Skin epidermis (tissue), 12 donors: ENCODE measurements around the gene ZCCHC9.
"Not testable (repeated sequence)": the region's sequence is repeated elsewhere in the genome, so short reads cannot be mapped to it uniquely, and the experiment has no call there.

Source experiments
- H3K27ac ChIP-seq, 21 experiments: fragments of 200-600 bp; sonication (generic) in 11 of 21; one replicate each; pipeline ENCODE4 v1.5.0; 2020; ENCODE audit warnings: mild to moderate bottlenecking in 3 of 21, inconsistent platforms in 2 of 21, moderate library complexity in 2 of 21
- H3K4me3 ChIP-seq, 7 experiments: fragments of 200-600 bp; sonication (generic) in 2 of 7; one replicate each; pipeline ENCODE4 v1.5.0; 2020; ENCODE audit warnings: inconsistent platforms in 2 of 7, mild to moderate bottlenecking in 2 of 7, moderate library complexity in 1 of 7

Gene ZCCHC9

DNA sequence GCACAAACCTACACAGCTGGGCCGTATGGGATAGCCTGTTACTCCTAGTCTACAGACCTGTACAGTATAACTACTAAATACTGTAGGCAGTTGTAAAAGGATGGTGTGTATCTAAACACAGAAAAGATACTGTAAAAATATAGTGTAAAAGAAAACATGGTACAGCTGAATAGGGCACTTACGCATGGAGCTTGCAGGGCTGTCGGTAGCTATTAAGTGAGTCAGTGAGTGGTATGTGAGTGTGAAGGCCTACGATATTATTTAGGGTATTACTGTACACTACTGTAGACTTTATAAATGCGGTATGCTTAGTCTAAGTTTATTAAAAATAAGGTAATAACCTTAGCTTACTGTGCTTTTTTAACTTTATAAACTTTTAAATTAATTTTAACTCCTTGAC, 1.2 kb downstream of the ZCCHC9 start:
- Histone ChIP-seq H3K4me3 (peak overlapping the region in 3 of 7 experiments; percentile 70 to 97 (median 79)), H3K27ac (peak overlapping the region in 4 of 21 experiments; percentile 91 to 96 (median 92))

DNA sequence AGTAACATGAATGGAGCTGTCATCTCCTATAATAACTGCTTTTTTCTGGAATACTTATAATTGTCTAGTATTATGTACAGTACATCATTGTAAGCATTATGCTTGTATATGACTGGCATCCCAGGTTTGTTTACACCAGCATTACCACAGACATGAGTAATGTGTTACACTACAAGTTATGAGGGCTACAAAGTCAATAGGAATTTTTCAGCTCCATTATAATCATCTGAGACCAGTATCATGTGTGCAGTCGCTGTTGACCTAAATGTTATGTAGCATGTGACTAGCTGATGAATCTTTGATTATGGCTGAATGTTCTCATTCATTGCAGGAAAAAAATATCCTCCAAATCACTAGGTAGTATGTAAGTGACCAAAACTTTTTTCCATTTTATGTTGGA, 2.2 kb downstream of the ZCCHC9 start:
- no peak overlapping the region for H3K4me3 ChIP-seq
- no peak overlapping the region for H3K27ac ChIP-seq

DNA sequence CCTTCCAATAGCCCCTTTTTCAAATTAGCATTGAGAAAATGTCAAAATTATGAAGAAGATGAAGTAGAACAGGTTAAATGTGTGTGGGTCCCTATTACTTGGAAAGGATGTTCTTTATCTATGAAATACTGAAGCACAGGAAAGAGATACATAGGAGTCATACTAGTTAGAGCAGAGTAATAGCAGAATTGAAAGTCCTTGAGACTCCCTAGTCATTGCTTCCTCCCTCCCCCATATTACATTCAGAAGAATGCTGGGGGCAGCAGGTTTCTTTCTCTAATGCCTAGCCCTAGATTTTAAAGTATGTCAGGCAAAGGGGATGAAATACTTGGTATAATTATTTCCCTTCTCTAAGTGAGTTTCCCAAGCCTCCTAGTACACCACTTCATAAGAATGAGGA, 4.4 kb downstream of the ZCCHC9 start:
- no peak overlapping the region for H3K27ac ChIP-seq
- no peak overlapping the region for H3K4me3 ChIP-seq

DNA sequence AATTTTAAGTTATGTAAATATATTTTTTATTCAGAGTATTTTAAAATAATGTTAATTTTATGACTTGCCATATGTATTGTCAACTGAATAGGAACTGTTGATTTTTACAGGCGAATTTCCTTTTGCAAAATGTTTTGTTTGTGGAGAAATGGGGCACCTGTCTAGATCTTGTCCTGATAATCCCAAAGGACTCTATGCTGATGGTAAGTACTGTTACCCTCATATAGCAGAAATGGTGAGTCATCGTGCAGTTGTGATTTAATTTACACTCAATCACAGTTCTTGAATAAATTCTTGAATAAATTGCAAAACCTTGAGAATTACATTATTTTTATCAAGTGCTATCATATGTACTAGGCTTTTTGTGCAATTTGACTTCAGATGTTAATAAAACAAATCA, 7.4 kb downstream of the ZCCHC9 start:
- no peak overlapping the region for H3K27ac ChIP-seq
- H3K4me3 ChIP-seq: no peak overlapping the region

DNA sequence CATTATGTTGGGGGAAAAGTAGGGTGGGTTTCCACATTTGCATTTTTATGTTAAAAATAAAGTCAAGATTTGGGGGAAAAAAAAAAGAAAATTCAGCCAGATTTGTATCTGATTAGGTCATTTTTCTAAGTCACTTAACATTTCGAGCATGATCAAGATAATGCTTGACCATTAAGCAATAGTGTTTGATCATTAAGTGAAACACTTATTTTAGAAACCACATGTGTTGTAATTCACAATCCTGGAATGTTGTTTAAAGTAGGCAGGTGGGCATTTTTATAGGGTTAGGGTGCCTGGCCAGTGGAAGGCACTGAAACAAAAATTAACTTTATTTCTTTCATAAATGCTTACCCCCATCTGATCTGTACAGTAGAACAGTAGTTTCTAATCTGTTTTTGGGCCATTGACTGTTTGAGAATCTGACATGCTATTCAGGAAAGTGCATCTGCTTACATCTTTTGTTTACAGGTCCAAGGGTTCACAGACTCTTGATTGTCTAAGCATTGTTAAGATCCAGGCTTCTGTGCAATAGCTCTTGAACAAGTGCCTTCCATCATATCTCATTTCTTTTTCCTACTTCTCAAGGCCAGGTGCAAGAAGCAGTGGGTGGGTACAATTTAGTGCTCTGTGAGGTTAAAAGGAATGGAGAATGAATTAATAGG, 9.1 kb downstream of the ZCCHC9 start:
- Histone ChIP-seq H3K4me3 (no peak overlapping the region), H3K27ac (no peak overlapping the region)

DNA sequence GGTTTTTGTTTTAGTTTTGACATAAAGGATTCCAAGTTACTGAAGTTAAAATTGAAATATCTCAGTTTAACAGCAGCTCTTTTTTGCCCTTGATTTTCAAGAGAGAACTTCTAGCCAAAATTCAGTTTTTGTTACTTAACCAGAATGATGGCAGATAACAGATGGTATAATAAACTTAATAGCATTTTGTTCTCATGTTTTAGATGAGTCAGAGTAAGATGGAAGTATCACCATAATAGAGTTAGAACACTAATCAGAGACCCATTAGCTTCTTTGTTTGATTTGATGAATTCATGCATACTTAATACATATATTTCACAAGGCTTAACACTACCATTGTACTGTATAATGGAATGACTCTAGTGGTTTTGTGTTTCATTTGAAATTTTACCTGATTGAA, 11.9 kb downstream of the ZCCHC9 start:
- no peak overlapping the region for H3K27ac ChIP-seq
- no peak overlapping the region for H3K4me3 ChIP-seq

DNA sequence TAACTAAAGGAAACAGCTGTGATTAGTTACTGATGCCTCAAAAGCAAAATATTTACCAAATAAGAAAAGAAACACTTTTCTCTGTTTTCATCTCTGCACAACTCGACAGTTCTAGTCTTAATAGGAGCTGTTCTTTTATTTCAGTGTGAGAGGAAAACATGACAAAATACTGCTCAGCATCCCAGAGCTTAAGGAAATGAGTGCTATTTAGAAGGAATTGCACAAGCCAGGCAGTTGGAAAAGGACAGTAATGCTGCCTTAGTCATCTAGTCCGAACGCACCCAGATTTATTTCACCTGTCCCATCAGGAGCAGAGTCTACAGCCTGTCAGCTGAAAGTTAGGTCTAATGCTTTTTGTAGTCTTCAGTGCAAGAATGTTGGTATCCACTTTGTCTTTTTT, 12.3 kb downstream of the ZCCHC9 start:
- Histone ChIP-seq H3K4me3 (no peak overlapping the region), H3K27ac (no peak overlapping the region)

DNA sequence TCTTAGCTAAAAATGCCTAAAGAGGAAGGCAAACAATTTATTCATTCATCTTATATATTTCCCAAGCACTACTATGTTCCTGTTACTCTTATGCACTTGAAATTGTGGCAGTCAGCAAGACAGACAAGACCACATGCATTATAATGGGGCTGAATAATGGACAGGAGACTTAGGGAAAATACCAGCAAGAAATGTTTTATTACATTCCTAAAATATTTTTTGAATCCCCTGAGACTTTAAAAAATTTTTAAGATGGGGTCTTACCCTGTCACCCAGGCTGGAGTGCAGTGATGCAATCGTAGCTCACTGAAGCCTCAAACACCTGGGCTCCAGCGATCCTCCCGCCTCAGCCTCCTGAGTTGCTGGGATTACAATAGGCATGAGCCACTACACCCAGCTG, 13.2 kb downstream of the ZCCHC9 start:
- Histone ChIP-seq H3K27ac (no peak overlapping the region), H3K4me3 (no peak overlapping the region)

DNA sequence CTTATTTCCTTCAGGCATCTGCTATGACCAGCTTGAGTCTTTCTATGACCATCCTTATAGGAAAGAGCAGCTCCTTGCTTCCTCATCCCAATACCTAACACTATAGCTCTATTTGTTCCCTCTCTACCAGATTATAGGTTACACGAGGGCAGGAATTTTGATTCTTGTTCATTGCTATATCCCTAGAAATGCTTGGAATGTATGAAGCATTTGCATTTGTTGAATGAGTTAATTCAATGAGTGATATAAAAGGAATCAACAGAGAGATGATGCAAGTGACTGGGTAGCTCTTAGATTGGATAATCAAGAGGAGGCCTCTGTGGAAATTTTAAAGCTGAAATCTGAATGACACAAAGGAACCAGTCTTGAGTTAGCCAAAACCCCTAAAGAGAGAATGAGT, 13.9 kb downstream of the ZCCHC9 start:
- H3K27ac ChIP-seq: no peak overlapping the region
- no peak overlapping the region for H3K4me3 ChIP-seq

DNA sequence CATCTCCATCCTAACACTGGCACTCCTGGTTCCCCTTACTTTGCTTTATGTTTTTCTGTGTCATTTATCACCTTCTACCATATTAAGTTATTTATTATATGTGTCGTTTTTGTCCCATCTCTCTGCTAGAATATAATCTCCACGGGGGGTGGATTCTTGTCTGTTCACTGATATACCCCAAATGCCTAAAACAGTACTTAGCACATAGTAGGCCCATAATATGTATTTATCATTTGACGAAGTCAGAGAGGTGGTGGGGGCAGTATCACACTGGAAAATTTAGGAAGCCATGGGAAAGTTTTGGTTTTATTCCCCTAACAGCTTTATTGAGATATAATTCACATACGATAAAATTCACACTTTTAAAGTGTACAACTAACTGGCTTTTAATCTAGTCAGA, 14.4 kb downstream of the ZCCHC9 start:
- Histone ChIP-seq H3K4me3 (no peak overlapping the region), H3K27ac (no peak overlapping the region)

DNA sequence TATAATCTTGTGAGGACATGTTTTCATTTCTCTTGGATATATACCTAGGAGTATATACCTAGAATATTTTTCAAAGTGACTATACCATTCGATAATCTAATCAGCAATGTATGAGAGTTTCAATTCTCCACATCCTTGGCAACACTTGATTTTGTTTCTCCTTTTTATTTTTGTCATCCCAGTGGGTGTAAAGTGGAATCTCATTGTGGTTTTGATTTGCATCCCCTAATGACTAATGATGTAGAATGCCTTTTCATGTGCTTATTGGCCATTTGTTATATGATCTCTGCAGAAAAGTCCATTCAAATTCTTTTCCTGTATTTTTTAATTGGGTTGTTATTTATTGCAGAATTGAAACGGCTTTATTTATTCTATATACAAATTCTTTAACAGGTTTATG, 15.2 kb downstream of the ZCCHC9 start:
- Histone ChIP-seq H3K4me3 (no peak overlapping the region), H3K27ac (no peak overlapping the region)

DNA sequence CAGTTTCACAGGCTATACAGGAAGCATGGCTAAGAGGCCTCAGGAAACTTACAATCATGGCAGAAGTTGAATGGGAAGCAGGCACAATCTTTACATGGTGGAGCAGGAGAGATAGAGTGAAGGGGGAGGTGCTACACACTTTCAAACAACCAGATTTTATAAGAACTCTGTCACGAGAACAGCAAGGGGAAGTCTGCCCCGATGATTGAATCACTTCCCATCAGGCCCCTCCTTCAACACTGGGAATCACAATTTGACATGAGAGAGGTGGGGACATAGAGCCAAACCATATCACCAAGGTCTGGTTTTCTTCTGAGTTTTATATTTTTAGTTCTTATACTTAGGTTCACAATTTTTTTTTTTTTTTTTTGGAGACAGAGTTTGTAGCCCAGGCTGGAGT, 16.1 kb downstream of the ZCCHC9 start:
- Histone ChIP-seq H3K4me3 (no peak overlapping the region), H3K27ac (no peak overlapping the region)

DNA sequence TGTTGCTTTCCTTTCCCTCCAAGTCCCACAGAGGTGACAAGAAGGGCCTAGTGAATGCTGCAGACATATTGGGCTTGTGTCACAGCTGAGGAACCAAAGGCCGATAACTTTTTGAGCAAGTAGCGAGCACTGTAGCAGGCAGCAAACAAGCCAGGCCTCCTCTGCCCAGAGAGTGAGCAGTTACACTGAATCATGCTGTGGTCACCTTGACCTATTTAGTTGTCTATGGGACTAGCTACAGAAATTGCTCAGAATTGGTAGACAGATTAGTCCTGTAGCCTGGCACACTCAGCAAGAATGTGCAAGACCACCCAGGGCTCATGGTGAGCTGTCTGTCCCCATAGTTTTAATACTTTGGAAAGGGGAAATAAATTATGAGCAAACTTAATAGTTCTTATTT, 25.2 kb downstream of the ZCCHC9 start:
- Histone ChIP-seq H3K27ac (no peak overlapping the region), H3K4me3 (no peak overlapping the region)

DNA sequence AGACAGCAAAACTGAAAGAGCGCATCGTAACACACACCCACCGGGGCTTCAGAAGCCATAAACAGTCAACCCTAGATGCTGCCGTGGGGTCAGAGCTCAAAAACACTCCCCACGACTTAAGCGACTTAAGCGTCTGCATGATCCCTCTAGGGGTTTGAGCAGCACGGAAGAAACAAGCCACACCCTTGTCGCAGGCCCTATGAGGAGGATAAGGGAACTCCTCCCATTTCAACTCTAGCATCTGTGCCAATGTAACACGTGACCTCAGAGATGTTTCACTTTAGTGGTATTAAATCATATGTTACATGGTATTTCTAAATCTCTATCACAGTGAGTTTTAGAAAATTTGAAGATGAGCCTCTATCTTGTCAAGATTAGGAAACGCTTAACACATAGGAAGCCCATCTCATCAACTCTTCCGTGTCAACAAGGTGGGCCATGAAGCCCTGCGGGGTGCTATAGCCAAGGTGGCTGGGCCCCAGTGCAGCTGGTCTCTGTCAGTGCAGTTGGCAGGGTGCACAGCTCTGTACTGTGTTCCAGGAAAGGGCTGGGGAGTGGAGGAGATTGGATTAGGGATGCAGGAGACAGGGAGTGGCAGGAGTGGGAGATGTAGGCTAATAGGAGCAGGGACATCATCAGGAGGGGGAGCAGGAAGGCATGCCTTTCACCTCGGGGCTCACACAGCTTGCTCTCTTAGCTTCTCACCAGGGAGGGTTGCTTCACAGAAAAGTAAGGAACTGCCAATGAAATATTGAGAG, 33.1 kb downstream of the ZCCHC9 start:
- Histone ChIP-seq H3K27ac (no peak overlapping the region), H3K4me3 (peak overlapping the region in 1 of 7 experiments; percentile 4)

DNA sequence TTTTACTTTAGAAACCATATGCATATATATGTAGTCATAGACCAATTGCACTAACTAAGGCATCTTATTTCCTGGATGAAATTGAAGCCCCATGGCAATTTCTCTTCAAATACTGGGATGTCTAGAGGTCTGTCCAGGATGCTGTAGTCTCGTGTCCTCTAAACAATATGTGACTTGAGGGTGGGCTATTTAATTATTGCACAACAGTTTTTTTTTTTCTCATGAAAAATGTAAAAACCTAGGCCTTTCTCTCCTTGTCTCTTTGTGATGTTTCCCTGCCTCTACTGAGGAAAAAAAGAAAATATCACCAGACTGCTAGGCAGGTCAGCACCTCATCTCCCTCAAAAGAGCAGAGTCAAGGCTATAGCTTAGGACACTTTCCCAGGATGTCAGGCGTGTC, 34.6 kb downstream of the ZCCHC9 start:
- Histone ChIP-seq H3K4me3 (no peak overlapping the region), H3K27ac (no peak overlapping the region)

DNA sequence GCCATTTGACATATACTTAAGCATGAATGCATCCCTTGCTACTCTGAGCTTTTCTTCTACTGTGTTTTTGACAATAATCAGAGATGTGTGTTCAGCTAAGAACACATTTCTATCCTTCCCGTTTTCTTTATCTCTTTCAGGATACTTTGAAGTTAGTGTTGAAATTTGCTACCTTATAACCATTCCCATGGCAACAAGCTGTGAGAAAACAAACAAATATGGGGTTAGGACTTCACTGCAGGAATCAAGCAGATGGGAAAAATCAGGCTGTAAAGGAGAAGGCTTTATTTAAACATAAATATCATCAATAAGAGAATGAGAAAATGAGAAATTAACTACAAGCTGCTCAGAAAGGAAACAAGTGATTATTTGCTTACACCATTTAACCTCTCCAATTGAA, 35.2 kb downstream of the ZCCHC9 start:
- Histone ChIP-seq H3K27ac (no peak overlapping the region), H3K4me3 (no peak overlapping the region)

DNA sequence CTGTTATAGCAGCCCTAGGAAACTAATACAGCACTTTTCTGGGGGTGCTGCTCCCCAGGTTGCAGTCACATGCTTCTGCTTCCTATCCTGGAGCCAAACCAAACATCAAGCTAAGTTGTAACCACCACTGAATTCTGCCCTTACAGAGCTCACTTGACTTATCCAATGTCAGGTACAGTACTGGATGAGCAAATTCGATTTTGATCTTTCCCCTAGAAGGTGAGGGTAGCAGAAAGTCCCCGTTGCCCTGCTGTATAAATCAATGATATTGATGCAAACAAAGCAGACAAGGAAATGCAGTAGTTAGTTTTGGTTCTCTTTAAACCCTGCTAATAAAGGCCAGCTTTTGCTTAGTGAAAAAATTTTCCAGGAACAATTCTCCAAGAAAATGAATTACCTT, 36.4 kb downstream of the ZCCHC9 start:
- Histone ChIP-seq H3K4me3 (no peak overlapping the region), H3K27ac (no peak overlapping the region)

DNA sequence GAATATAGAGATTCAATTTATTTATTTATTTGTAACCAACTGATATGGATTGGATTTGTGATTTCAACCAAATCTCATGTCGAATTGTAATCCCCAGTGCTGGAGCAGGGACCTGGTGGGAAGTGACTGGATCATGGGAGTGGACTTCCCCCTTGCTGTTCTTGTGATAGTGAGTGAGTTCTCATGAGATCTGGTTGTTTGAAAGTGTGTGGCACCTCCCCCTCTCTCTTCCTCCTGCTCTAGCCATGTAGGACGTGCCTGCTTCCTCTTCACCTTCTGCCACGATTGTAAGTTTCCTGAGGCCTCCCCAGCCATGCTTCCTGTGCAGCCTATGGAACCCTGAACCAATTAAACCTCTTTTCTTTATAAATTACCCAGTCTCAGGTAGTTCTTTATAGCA, 36.8 kb downstream of the ZCCHC9 start:
- H3K27ac ChIP-seq, H3K4me3 ChIP-seq: not testable (repeated sequence)

DNA sequence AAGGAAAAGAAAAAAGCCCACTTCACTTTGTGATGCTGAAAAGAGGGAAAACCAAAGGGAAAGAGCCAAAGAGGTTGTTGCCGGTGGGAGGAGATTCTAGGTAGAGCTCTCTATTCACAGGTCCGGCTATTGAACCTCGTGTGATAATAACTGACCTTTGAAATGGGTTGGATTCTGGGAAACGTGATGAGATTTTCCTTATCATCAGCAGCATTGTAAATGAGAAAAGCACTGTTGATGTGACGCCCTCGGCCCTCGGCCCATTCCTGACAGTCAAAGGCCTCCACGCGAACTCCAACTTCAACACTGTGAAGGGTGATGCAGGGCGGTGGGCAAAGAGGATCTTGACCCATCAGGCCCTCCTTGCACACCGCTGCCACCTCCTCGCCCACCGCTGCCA, 43.3 kb downstream of the ZCCHC9 start:
- Histone ChIP-seq H3K27ac (no peak overlapping the region), H3K4me3 (no peak overlapping the region)

DNA sequence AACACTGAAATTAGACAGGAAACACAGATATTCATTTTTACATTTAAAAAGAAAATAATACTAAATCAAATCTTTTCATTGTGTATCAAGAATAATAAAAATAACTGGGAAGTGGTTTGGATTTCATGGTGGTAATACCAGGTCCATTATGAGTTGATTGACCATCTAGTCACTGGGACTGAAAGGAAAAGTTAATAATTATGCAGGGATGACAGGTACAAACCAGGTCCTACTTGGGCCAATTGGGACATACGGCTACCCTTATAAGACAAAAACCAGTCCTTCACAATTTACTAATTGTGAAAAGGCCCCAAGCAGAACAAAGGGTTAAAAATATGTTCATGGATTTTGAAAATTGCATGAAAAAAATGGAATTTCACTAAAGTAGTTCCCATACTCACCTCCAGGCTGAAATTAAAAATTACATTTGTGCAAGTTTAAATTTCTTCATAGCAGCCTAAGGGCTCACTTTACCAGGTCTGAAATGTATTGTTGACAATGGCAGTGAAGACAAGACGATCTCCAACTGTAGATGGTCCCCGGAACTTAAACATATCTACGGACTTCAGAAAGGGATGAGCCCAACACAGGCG, 44.1 kb downstream of the ZCCHC9 start:
- no peak overlapping the region for H3K27ac ChIP-seq
- H3K4me3 ChIP-seq: no peak overlapping the region

DNA sequence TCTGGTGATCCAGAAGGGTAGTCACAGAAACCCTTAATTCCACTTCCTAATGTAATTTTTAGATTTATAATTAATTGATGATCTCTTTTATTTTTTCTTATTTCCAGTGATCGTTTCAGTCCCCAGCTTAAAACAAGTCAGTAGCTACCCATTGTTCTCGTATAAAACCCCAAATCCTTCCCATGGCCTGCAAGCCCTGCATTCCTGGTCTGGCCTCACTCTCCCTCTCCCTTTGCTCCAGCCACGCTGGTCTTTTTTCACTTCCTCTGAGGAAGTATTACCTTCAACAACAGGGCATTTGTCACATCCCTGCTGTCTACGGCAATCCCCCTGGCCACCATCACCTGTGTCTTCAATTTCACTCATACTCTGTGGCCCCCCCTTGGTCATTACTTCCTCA, 47.8 kb downstream of the ZCCHC9 start:
- H3K4me3 ChIP-seq: no peak overlapping the region
- H3K27ac ChIP-seq: no peak overlapping the region
